ENCODE measurements around the gene ARHGAP22.

DNA sequence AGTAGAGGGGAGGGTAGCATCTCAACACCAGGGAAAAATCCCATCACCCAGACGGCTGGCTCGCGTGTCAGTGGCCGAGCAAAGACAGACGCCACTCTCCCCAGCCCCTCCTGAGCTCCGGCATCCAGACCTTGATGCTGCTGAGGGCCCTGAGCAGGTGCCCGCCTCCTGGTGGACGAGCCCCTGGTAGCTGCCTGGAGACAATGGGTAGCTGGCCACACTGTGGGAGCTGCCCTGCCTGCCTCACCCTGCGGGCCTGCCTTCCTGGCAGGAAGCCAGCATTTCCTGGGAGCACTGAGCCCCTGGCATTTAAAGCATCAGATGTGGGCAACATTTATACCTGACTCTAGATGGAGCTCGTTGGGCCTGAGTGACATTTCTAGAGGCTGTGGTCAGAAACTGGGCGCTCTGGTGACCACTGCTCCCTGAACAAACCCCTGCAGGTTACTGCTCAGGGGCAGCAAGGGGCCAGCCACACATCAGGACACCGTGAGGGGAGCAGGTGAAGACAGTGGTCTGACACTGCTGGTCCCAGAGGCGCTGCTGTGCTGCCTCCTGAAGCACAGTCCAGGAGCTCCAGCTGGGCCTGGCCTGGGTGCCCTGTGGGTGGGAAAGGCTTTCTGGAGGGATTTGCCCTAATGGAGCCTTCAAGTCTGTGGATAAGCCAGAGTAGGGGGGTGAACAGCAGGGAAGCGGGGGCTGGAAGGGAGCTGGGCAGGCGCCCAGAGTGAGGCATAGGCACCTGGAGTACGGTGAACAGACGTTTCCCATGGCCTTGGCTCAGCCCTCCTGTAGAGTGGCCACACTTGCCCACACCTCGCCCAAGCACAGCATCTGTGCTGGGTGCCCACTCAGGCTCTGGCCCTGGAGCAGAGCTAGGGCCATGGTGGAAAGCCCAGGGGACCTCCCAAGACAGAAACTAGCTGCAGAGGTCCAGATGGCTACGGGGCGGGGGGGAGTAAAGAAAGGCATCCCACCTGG lies 159.7 kb downstream of the ARHGAP22 start:
- TF ChIP-seq, protein P1, sequence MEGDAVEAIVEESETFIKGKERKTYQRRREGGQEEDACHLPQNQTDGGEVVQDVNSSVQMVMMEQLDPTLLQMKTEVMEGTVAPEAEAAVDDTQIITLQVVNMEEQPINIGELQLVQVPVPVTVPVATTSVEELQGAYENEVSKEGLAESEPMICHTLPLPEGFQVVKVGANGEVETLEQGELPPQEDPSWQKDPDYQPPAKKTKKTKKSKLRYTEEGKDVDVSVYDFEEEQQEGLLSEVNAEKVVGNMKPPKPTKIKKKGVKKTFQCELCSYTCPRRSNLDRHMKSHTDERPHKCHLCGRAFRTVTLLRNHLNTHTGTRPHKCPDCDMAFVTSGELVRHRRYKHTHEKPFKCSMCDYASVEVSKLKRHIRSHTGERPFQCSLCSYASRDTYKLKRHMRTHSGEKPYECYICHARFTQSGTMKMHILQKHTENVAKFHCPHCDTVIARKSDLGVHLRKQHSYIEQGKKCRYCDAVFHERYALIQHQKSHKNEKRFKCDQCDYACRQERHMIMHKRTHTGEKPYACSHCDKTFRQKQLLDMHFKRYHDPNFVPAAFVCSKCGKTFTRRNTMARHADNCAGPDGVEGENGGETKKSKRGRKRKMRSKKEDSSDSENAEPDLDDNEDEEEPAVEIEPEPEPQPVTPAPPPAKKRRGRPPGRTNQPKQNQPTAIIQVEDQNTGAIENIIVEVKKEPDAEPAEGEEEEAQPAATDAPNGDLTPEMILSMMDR (IDR thresholded peaks at IDR 0.05): no peak
- no peak for TF ChIP-seq POLR2A (IDR thresholded peaks at IDR 0.05)
